ENCODE results near the gene STARD13. TPM values are rescaled to one million over a fixed set of nuclear protein-coding genes. Genes with fewer than 3 reads are reported as not detected.

The STARD13 gene
- total RNA-seq, 1 experiment from 2014 or later: 2.1 TPM

DNA sequence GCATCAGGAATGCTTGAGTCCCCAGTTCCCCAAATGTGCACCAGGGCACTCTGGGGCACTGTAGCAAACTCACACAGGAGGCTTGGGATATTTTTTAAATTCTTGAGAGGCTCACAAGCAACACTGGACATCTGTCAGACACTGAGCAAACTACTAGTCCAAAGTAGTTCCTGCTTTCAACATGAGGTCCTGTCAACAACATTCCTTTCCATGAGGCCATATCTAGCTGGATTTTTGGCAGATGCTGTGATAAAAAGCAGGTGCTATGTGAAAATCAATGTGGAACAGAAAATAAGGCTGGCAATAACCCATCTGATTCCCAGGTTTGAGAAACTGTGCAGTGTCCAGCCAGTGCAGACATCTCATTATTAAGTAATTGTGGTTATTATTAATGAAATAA is 50.5 kb downstream of the STARD13 start:
- H2BK120ac ChIP-seq (ENCODE audit: low read depth, low read length, poor library complexity, severe bottlenecking): no peak overlapping the region
- no peak overlapping the region for H4K5ac ChIP-seq (ENCODE audit: insufficient read length, low read depth, low read length)
- peaks cover 5 to 11% (median 7%) of the 10 kb centered on the region in 3 experiments; a peak in 6 of 7 replicates for H3K36me3 Mint-ChIP-seq (ENCODE audit: insufficient read depth in 1 of 3, low read depth in 3 of 3)

More for the DNA sequence above, 50.5 kb downstream of the STARD13 start:
- Histone ChIP-seq H3K23ac (ENCODE audit: insufficient read length, low read depth, low read length) (no peak overlapping the region), H3T11ph (ENCODE audit: low read length) (no peak overlapping the region), H3K79me1 (ENCODE audit: insufficient read depth, low read depth, low read length, poor library complexity, severe bottlenecking) (no peaks in the 10 kb centered on the region), H4K20me1 (ENCODE audit: control insufficient read depth, insufficient read depth, insufficient read length) (no peaks in the 10 kb centered on the region), H3K9ac (ENCODE audit: extremely low read depth, insufficient read length, low read length) (no peak overlapping the region), H3K4ac (ENCODE audit: low read depth, low read length) (no peak overlapping the region), H3K56ac (ENCODE audit: insufficient read length, low read depth, low read length) (no peak overlapping the region), H3K18ac (ENCODE audit: insufficient read length, low read depth, low read length) (no peak overlapping the region), H2AFZ (ENCODE audit: low read length) (no peak overlapping the region), H3K14ac (ENCODE audit: insufficient read depth, low read length) (no peak overlapping the region), H3K79me2 (ENCODE audit: insufficient read depth, low read length) (no peaks in the 10 kb centered on the region), H4K8ac (replicated peaks; ENCODE audit: insufficient read length, low read depth, low read length) (no peak overlapping the region), H2BK20ac (ENCODE audit: low read depth, low read length, poor library complexity, severe bottlenecking) (no peak overlapping the region), H2BK15ac (ENCODE audit: low read depth, low read length) (no peak overlapping the region), H3K4me1 (ENCODE audit: insufficient read depth, low read length) (no peaks in the 10 kb centered on the region), H3K9me3 (ENCODE audit: control insufficient read depth, low read depth, low read length) (no peaks in the 10 kb centered on the region), H3K27ac (ENCODE audit: insufficient read length, low read depth, low read length) (no peak overlapping the region), H4K91ac (ENCODE audit: insufficient read length, low read depth, low read length) (no peak overlapping the region), H2BK12ac (ENCODE audit: insufficient read length, low read depth, low read length) (no peak overlapping the region), H2AK5ac (ENCODE audit: insufficient read length, low read length) (no peak overlapping the region), H3K27me3 (ENCODE audit: insufficient read depth, low read length) (no peaks in the 10 kb centered on the region), H2BK5ac (ENCODE audit: insufficient read length, low read length) (no peak overlapping the region), H3K4me2 (ENCODE audit: insufficient read depth, insufficient read length, low read length) (no peak overlapping the region), H3K23me2 (ENCODE audit: insufficient read length, low read depth, low read length, poor library complexity, severe bottlenecking) (no peaks in the 10 kb centered on the region)
- TF ChIP-seq CTCF (conservative IDR thresholded peaks at IDR 0.05): no peak
- Mint-ChIP-seq H3K4me1 (peaks cover 4 to 7% of the 10 kb centered on the region in 2 experiments), H3K27me3 (ENCODE audit: low read depth) (no peaks in the 10 kb centered on the region), H3K9me3 (peaks cover 7 to 14% of the 10 kb centered on the region in 2 experiments; a peak in 4 of 5 replicates), H3K27ac (no peak overlapping the region), H3K4me3 (no peak overlapping the region)
- DNase-seq: no peak

Data from H9 (cell line).